HepG2 (cell line): Measurements from ENCODE around the gene EPB41L5. TPM values are rescaled to one million over a fixed set of nuclear protein-coding genes. Genes with fewer than 3 reads are reported as not detected.

Source experiments
- ATAC-seq: fragments of 200-7000 bp; cut with Tn5 transposase; 3 replicates; pipeline ENCODE4 v1.9.1; 2020; ENCODE audit warnings: mild to moderate bottlenecking, moderate library complexity
- BruUV-seq: library from RNA; stranded (reverse); fragments of 400-500 nt; replicated peaks from 2 replicates; lab custom pipeline; 2021; lab: Mats Ljungman, UMichigan
- CTCF ChIA-PET: fragments of 300-600 bp; formaldehyde crosslinking; extraction: SDS; loops from one replicate; lab custom pipeline; 2021; ENCODE audit warnings: low total read pairs, inconsistent platforms, low intra/inter-chr PET ratio; lab: Yijun Ruan, JAX
- POLR2A ChIA-PET: fragments of 350-600 bp; sonication (Branson Sonifier 250); formaldehyde crosslinking; loops from one replicate; lab custom pipeline; 2020; ENCODE audit warnings: antibody characterized with exemption, inconsistent platforms; lab: Yijun Ruan, JAX
- DNase-seq: peaks from one replicate; pipeline ENCODE4 v3.0.0-alpha.2; 2015; ENCODE audit warnings: low spot score
- FAIRE-seq: peaks from 3 replicates; lab custom pipeline; 2011; peaks lifted over from hg19 to GRCh38; lab: Jason Lieb, UNC
- H2AFZ ChIP-seq: one replicate; pipeline ENCODE4 v1.6.1; 2011; ENCODE audit warnings: low read length, inconsistent platforms
- H3K27ac ChIP-seq: fragments of 300-600 bp; 3 replicates; pipeline ENCODE4 v1.8.0; 2011; ENCODE audit warnings: mixed run types, mild to moderate bottlenecking, mixed read lengths, low read length, inconsistent platforms; ENCODE audit not compliant: insufficient read depth; ENCODE audit errors: extremely low read length
- H3K27me3 ChIP-seq, 2 experiments: fragments of 200-600 bp in 1 of 2; 2 replicates in 1 of 2; 3 replicates in 1 of 2; pipeline versions ENCODE4 v1.6.0 to v1.8.0; 2011; ENCODE audit warnings: low read length in 2 of 2, mild to moderate bottlenecking in 2 of 2, moderate library complexity in 2 of 2, inconsistent platforms in 1 of 2; ENCODE audit not compliant: insufficient read depth in 2 of 2, control insufficient read depth in 1 of 2
- H3K36me3 ChIP-seq, 2 experiments: fragments of 200-600 bp in 1 of 2; replicated peaks in 1 of 2; 2 replicates in 1 of 2; 3 replicates in 1 of 2; pipeline versions ENCODE4 v1.5.1 to v1.8.0; 2011; ENCODE audit warnings: low read length in 2 of 2, inconsistent platforms in 1 of 2; ENCODE audit not compliant: insufficient read depth in 2 of 2, control insufficient read depth in 1 of 2
- H3K4me1 ChIP-seq: 2 replicates; pipeline ENCODE4 v1.5.1; 2012; ENCODE audit warnings: low read length, inconsistent platforms; ENCODE audit not compliant: insufficient read depth
- H3K4me2 ChIP-seq: 2 replicates; pipeline ENCODE4 v1.6.0; 2011; ENCODE audit warnings: low read depth, low read length, inconsistent platforms
- H3K4me3 ChIP-seq, 3 experiments: fragments of 200-600 bp in 1 of 3; sonication (generic), shearing (Covaris generic) in 1 of 3; replicated peaks in 1 of 3; 2 replicates each; pipeline ENCODE4 v1.5.1; 2011 to 2016; ENCODE audit warnings: low read length in 3 of 3, inconsistent platforms in 2 of 3, low read depth in 2 of 3, mild to moderate bottlenecking in 2 of 3, control low read depth in 1 of 3, mixed read lengths in 1 of 3; ENCODE audit not compliant: insufficient read depth in 1 of 3
- H3K79me2 ChIP-seq: one replicate; pipeline ENCODE4 v1.6.1; 2011; ENCODE audit warnings: low read length, inconsistent platforms; ENCODE audit not compliant: insufficient read depth
- H3K9ac ChIP-seq: 2 replicates; pipeline ENCODE4 v1.6.0; 2011; ENCODE audit warnings: mild to moderate bottlenecking, low read depth, low read length, inconsistent platforms; ENCODE audit not compliant: insufficient read depth
- H3K9me3 ChIP-seq: 2 replicates; pipeline ENCODE4 v1.5.1; 2012; ENCODE audit warnings: mild to moderate bottlenecking, low read length
- H4K20me1 ChIP-seq: 2 replicates; pipeline ENCODE4 v1.6.0; 2011; ENCODE audit warnings: inconsistent platforms, mild to moderate bottlenecking, low read length, moderate library complexity; ENCODE audit not compliant: insufficient read depth
- ATRX ChIP-seq: sonication (generic); formaldehyde crosslinking; IDR thresholded peaks from 2 replicates; pipeline ENCODE4 v1.4.0; 2020; ENCODE audit warnings: missing genetic modification reagents, borderline replicate concordance
- BORCS8-MEF2B ChIP-seq: sonication (generic); formaldehyde crosslinking; IDR thresholded peaks from 2 replicates; pipeline ENCODE4 v1.8.0; 2022; ENCODE audit warnings: mild to moderate bottlenecking, missing genetic modification reagents
- DMAP1 ChIP-seq: IDR thresholded peaks from 2 replicates; pipeline ENCODE4 v1.6.1; 2016
- FOXO1 ChIP-seq: sonication (generic); formaldehyde crosslinking; IDR thresholded peaks from 2 replicates; pipeline ENCODE4 v1.4.0; 2020; ENCODE audit warnings: missing genetic modification reagents
- PAX8 ChIP-seq: sonication (generic); formaldehyde crosslinking; IDR thresholded peaks from 2 replicates; pipeline ENCODE4 v1.8.0; 2022; ENCODE audit warnings: mild to moderate bottlenecking, missing genetic modification reagents, borderline replicate concordance
- PHF20 ChIP-seq: sonication (generic); formaldehyde crosslinking; IDR thresholded peaks from 2 replicates; pipeline ENCODE4 v1.5.0; 2020; ENCODE audit warnings: mild to moderate bottlenecking, missing genetic modification reagents
- ZBTB46 ChIP-seq: sonication (generic); formaldehyde crosslinking; IDR thresholded peaks from 2 replicates; pipeline ENCODE4 v1.4.0; 2020; ENCODE audit warnings: mild to moderate bottlenecking, missing genetic modification reagents, borderline replicate concordance
- ZNF468 ChIP-seq: sonication (generic); formaldehyde crosslinking; IDR thresholded peaks from 2 replicates; pipeline ENCODE4 v1.8.0; 2022; ENCODE audit warnings: mild to moderate bottlenecking, moderate library complexity, missing genetic modification reagents
- ZNF580 ChIP-seq: IDR thresholded peaks from 2 replicates; pipeline ENCODE4 v1.6.1; 2016; ENCODE audit warnings: low read depth, borderline replicate concordance
- ZNF672 ChIP-seq: sonication (generic); formaldehyde crosslinking; IDR thresholded peaks from 2 replicates; pipeline ENCODE4 v1.8.1; 2022; ENCODE audit warnings: missing genetic modification reagents
- WGBS: methylation state at CpG from one replicate; pipeline ENCODE4 v1.1.6; 2017; ENCODE audit warnings: low lambda C conversion rate; 5-methylcytosine and 5-hydroxymethylcytosine counted together
- in situ Hi-C: cut with HindIII; loops from 2 replicates; pipeline ENCODE4 v1.10.0; 2017; ENCODE audit warnings: low pct_unique_long_range_greater_than_20kb; ENCODE audit not compliant: extremely low pct_ligation_motif_present
- intact Hi-C: fragments of 100-400 bp; cut with micrococcal nuclease; formaldehyde crosslinking; loops from one replicate; pipeline ENCODE4 v1.10.0; 2022; ENCODE audit not compliant: unreplicated experiment
- polyA plus RNA-seq, 8 experiments: library from polyadenylated mRNA; depleted of rRNA in 3 of 8; stranded (reverse) in 7 of 8; unstranded in 1 of 8; fragments of >200 nt; fragmentation: Illumina TruSeq in 4 of 8; extraction: Trizol in 4 of 8; gene quantifications; 2 replicates each; pipeline versions ENCODE4 v1.2.1 to v1.2.3, GENCODE V29; 2011 to 2016; ENCODE audit warnings: low read depth in 4 of 8, missing spikeins in 1 of 8, mixed read lengths in 1 of 8; ENCODE audit not compliant: insufficient read depth in 1 of 8
- total RNA-seq, 5 experiments: library from RNA; depleted of rRNA; stranded (reverse); fragments of >200 nt; fragmentation: Illumina TruSeq; extraction: Trizol; gene quantifications; 2 replicates each; pipeline ENCODE4 v1.2.3, GENCODE V29; 2016; ENCODE audit warnings: low read depth in 1 of 5

The EPB41L5 gene
- total and polyA plus RNA-seq, 2 of the 13 experiments (the other 11 are each of a cell fraction or from before 2014, with no cell fraction given), result 40.5 to 47.5 TPM

DNA sequence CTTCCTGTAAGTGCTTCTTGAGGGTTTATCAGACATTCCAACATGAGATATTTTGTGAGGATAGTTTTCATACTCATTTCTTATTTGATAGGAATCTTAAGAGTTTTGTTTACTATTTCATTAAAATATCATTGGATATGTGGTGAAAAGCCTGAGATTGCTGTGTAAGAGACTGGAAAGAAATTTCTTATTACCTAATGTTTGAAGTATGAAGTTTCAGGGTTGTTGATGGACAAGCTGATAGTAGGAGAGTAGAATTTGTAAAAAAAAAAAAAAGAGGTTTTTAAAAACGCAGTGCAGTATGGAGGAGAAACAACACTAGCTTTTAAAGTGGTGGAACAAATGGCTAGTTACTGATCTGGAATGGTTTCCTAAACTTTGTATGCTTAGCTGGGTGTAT, 7.7 kb downstream of the EPB41L5 start:
- TF ChIP-seq PHF20 (CRISPR knock-in tag) (no peak), ZNF672 (no peak), BORCS8-MEF2B (CRISPR knock-in tag) (no peak), FOXO1 (CRISPR knock-in tag) (no peak), ATRX (no peak), PAX8 (CRISPR knock-in tag) (no peak), ZNF580 (CRISPR knock-in tag) (no peak), DMAP1 (no peak), ZNF468 (CRISPR knock-in tag) (no peak), ZBTB46 (CRISPR knock-in tag) (no peak)
- no TSS peak for BruUV-seq
- no peaks in the 10 kb centered on the region for H3K27me3 ChIP-seq
- intact Hi-C loops, result no loop called here
- FAIRE-seq (no peak), DNase-seq (no peak), ATAC-seq (no peak)
- no peak overlapping the region for H3K4me2 ChIP-seq
- peaks cover 93% of the 10 kb centered on the region for H3K79me2 ChIP-seq
- H4K20me1 ChIP-seq, result peaks cover 21% of the 10 kb centered on the region; the same call in 1 of the 2 replicates
- H3K27ac ChIP-seq, result no peak overlapping the region
- POLR2A ChIA-PET, result no interaction called here
- no peak overlapping the region for H3K4me3 ChIP-seq
- peaks cover 35% of the 10 kb centered on the region for H3K4me1 ChIP-seq
- in situ Hi-C loops, result no loop called here
- 95% methylated on average over 1 of the region's 1 CpG for WGBS
- CTCF ChIA-PET, result no interaction called here
- H3K9ac ChIP-seq, result no peak overlapping the region
- H3K36me3 ChIP-seq, result peaks cover 0 to 7% of the 10 kb centered on the region in 2 experiments; a peak in 1 of 5 replicates
- no peak overlapping the region for H2AFZ ChIP-seq
- H3K9me3 ChIP-seq, result no peaks in the 10 kb centered on the region; the same call in 1 of the 2 replicates
